ENCODE results near the gene TEP1.

TEP1 gene

GRCh38 chr14:20434701-20435581, 21.6 kb upstream of the TEP1 start:
- no peak for DNase-seq (ENCODE audit: low read depth, low spot score)

- no peak for DNase-seq (ENCODE audit: low read depth, low spot score)
Measured at GRCh38 chr14:20429801-20430669, 16.7 kb upstream of the TEP1 start.

DNA sequence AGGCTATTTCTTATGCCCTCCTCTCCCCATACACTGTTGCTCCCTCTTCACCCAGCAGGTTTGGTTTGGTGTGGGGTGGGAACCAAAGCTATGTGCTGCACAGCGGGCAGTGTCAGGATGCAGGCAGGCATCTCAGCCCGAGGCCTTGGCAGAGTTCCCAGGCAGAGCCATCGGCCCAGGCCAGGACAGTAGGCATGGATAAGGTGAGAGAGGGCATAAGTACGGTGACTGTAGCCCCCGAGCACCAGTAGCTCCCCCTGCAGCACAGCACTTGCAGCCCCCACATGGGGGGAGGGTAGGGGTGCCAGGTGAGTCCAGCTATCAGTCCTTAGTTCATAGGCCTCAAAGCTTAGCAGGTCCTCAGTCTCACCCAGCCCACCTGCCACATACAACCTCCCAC, 15.5 kb upstream of the TEP1 start:
- no peak for DNase-seq (ENCODE audit: low read depth, low spot score)

- no peak for DNase-seq (ENCODE audit: low read depth, low spot score)
Measured at GRCh38 chr14:20428010-20428365, 14.7 kb upstream of the TEP1 start.

GRCh38 chr14:20427231-20428009, 14.1 kb upstream of the TEP1 start:
- no peak for DNase-seq (ENCODE audit: low read depth, low spot score)

- DNase-seq (ENCODE audit: low read depth, low spot score), result no peak
Measured at GRCh38 chr14:20424851-20425250, 11.6 kb upstream of the TEP1 start.

GRCh38 chr14:20422886-20423285, 9.6 kb upstream of the TEP1 start:
- DNase-seq (ENCODE audit: low read depth, low spot score), result no peak

DNA sequence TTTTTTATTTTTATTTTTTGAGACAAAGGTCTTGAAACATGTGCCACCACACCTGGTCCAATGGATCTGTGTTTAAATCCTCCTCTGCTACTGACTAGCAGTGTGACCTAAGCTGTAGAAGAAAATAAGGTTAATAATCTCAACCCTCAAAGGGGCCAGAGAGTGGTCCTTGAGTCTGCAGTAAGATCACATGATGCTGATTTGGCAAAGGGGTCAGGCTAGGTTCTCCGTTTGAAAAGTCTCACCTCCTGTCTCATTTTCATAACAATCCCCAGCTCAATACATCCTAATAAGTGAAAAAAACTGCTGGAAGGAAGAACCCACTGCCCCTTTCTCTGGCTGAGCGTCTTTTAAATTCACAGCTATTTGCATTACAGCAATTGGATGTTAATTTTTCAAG, 8.0 kb upstream of the TEP1 start:
- DNase-seq (ENCODE audit: low read depth, low spot score), result no peak

GRCh38 chr14:20419419-20419818, 6.1 kb upstream of the TEP1 start:
- DNase-seq (ENCODE audit: low read depth, low spot score), result no peak

DNA sequence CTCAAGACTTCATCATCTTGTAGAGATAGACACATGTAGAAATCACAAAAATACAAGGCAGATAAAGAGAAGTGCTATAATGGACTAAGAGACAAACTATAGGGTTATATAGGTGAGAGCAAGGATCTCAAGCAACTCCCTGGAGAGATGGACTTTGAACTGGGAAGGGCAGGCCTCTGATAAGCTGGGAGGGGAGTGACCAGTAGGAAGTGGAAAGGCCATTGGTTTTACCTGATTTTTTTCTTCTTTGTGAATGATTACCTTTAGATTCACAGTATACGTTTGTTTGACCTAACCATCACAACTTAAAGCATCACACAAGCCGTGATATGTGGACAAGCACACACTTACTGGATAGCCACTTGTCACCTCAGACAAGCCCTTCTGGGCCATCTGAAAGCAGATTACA, 5.2 kb upstream of the TEP1 start:
- no peak for DNase-seq (ENCODE audit: low read depth, low spot score)

DNA sequence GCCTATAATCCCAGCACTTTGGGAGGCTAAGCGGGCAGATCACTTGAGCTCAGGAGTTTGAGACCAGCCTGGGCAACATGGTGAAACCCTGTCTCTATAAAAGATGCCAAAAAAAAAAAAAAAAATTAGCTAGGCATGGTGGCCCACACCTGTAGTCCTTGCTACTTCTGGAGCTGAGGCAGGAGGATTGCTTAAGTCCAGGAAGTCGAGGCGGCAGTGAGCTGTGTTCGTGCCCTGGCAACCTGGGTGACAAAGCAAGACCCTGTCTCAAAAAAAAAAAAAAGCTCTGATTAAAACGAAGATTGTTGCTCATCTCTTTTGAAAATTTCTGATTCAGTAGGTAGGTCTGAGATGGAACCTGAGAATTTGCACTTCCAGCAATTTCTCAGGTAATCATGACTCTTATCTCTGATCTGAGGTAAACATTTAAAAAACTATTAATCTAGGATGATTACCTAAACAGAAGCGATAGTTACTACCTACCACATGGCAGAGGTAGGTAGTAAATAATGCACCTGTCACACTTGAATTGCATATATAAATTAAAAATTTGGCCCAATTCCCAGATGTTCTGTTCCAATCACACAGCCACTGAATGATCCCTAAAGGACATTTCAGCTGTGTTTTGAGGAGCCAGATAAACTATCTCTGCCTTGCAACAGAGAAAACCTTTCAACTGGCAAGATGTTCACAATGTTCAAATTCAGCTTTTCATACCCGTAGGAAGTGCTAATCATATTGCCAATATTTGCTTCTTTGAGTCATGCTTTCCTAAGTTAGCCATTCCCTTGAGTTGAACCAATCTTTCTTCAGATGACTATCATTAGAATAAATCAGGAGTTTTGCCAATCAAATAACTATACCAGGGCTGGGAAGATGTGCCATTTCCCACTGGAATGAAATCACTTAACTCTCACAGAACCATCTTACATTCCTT, 4.2 kb upstream of the TEP1 start:
- DNase-seq (ENCODE audit: low read depth, low spot score), result no peak

DNA sequence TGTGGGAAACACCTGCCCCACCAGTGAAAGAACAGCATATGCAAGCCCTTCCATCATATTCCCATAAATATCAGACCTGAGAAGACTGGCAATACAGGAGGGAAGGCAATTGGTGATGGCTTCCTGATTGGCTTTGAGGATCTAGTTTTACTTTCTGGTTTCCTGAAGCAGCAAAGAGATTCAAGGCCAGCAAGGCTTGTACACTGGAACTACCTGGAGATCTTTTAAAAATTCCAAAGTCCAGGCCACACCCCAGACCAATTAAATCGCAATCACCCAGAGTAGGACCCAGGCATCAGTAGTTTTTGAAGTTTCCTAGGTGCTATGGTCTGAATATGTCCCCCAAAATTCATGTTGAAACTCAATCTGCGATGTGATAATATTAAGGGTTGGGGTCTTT, 2.9 kb upstream of the TEP1 start:
- no peak for DNase-seq (ENCODE audit: low read depth, low spot score)

GRCh38 chr14:20415782-20416206, 2.5 kb upstream of the TEP1 start:
- peak; percentile 29 for DNase-seq (ENCODE audit: low read depth, low spot score)

DNA sequence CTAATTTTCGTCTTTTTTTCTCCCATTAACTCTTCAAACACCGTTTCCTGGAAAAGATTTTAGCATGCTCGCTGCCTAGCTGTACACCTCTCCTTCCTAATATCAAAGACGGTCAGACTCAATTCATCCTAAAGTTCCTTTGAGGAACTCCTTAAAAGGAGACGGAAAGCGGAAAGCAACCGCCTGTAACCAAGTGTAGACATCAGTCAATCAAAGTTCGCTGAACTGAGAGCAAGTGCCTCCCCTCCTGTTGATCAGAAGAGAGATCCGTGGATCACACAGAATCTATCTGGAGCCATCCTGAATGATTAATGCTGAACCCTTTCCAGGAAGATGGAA, 412 bp upstream of the TEP1 start:
- DNase-seq (ENCODE audit: low read depth, low spot score), result no peak

DNA sequence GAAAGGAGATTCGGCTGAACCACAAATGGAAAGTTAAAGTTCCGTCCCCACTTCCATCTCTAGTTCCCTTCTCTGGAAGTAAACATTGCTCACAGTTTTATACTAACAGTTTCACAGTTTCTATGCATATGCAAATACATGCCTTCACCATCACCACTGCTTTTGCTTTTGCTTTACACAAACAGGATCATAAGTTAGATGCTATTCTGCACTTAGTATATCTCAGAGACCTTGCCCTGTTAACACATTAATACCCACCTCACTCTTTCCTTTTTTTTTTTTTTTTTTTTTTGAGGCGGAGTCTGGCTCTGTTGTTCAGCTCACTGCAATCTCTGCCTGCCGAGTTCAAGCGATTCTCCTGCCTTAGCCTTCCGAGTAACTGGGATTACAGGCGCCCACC, 890 bp downstream of the TEP1 start:
- no peak for DNase-seq (ENCODE audit: low read depth, low spot score)

- DNase-seq (ENCODE audit: low read depth, low spot score), result no peak
Measured at GRCh38 chr14:20409226-20409625, 4.1 kb downstream of the TEP1 start.

- no peak for DNase-seq (ENCODE audit: low read depth, low spot score)
Measured at GRCh38 chr14:20403521-20403920, 9.8 kb downstream of the TEP1 start.

GRCh38 chr14:20400965-20401593, 12.2 kb downstream of the TEP1 start:
- no peak for DNase-seq (ENCODE audit: low read depth, low spot score)

DNA sequence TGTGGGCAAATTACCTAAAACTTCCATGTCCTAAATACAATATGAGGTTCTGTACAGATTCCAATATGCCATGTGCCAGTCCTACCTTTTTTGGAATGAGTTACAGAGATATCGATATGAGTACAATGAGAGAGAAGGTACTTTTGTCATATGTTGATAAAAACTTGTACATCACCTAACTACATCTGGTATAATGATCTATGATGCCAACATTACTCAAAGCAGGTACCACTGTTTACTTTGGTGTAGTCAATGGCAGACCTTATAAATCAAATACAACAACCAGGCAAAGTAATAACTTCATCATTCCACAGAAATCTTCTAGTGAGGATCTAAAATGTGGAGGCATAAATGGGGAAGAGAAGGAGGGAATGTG, 12.7 kb downstream of the TEP1 start:
- no peak for DNase-seq (ENCODE audit: low read depth, low spot score)

DNA sequence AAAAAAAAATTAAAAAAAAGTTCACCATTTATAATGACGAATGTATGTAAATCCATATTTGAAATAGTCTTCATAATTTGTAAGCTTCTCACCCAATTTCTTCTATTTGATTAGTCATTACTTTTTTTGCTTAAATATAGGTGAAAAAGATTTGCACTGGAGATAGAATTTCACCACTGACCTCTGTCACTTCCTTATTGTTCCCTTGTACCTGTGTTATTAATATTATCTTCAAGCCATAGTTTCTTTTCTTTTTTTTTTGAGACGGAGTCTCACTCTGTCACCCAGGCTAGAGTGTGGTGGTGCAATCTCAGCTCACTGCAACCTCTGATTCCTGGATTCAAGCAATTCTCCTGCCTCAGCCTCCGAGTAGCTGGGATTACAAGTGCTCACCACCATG, 15.8 kb downstream of the TEP1 start:
- no peak for DNase-seq (ENCODE audit: low read depth, low spot score)

DNA sequence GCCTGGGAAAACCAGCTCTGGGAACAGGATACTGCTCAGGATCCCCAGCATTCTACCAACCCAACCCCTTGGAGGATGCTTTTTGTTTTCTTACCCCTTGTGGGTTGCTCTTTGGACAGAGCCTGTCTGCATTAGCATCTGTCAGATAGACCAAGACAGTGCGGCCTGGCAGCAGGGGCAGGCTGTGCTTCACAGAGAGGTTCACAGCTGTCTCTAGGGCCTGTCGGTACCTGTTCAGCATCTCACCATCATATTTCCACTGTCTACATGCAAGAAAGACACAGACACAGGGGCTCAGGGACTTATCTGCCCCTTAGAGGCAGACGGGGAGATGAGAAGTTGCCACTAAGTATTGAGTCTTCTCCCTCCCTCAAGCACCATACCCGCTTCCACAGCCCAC, 21.8 kb downstream of the TEP1 start:
- DNase-seq (ENCODE audit: low read depth, low spot score), result no peak
